Measurements from ENCODE around the gene TRMT11. TPM values are rescaled to one million over a fixed set of nuclear protein-coding genes. Genes with fewer than 3 reads are reported as not detected.

The TRMT11 gene
- total RNA-seq, 6 experiments from 2014 or later: 12.8 to 20.7 (median 15.2) TPM

- peaks cover 23% of the 10 kb centered on the region for H3K4me1 Mint-ChIP-seq (ENCODE audit: low read depth)
- DNase-seq: no peak
Observed at GRCh38 chr6:126063512-126064146, 77.3 kb downstream of the TRMT11 start.

GRCh38 chr6:126064257-126064747 is 78.0 kb downstream of the TRMT11 start:
- Mint-ChIP-seq H3K27me3 (ENCODE audit: insufficient read depth) (no peaks in the 10 kb centered on the region; the same call in 1 of the 2 replicates), H3K36me3 (ENCODE audit: low read depth) (no peaks in the 10 kb centered on the region), H3K4me3 (no peak overlapping the region), H3K9me3 (no peaks in the 10 kb centered on the region), H3K4me1 (ENCODE audit: low read depth) (peaks cover 23% of the 10 kb centered on the region), H3K27ac (no peak overlapping the region)
- TF ChIP-seq CTCF (IDR thresholded peaks at IDR 0.05): no peak
- no peak for DNase-seq

More at GRCh38 chr6:126063512-126064146, 77.3 kb downstream of the TRMT11 start:
- Mint-ChIP-seq H3K27ac (no peak overlapping the region; the same call in 1 of the 2 replicates), H3K27me3 (ENCODE audit: insufficient read depth) (no peaks in the 10 kb centered on the region; the same call in 1 of the 2 replicates), H3K9me3 (no peaks in the 10 kb centered on the region), H3K4me3 (no peak overlapping the region), H3K36me3 (ENCODE audit: low read depth) (no peaks in the 10 kb centered on the region)
- TF ChIP-seq CTCF (IDR thresholded peaks at IDR 0.05): no peak

- Mint-ChIP-seq H3K27ac (peak overlapping the region; percentile 34; the same call in 1 of the 2 replicates), H3K4me3 (no peak overlapping the region), H3K9me3 (no peaks in the 10 kb centered on the region), H3K4me1 (ENCODE audit: low read depth) (peaks cover 23% of the 10 kb centered on the region), H3K36me3 (ENCODE audit: low read depth) (no peaks in the 10 kb centered on the region), H3K27me3 (ENCODE audit: insufficient read depth) (no peaks in the 10 kb centered on the region; the same call in 1 of the 2 replicates)
- no peak for TF ChIP-seq CTCF (IDR thresholded peaks at IDR 0.05)
- DNase-seq: no peak
Observed at GRCh38 chr6:126064748-126065401, 78.5 kb downstream of the TRMT11 start.

GRCh38 chr6:126066053-126067048 is 80.0 kb downstream of the TRMT11 start:
- no peak for DNase-seq
- peaks cover 31% of the 10 kb centered on the region for H3K4me1 Mint-ChIP-seq (ENCODE audit: low read depth)
- H3K36me3 Mint-ChIP-seq (ENCODE audit: low read depth): 0 out of 2 replicates have a peak, but pooled peaks cover 4% of the 10 kb centered on the region
- no peak for TF ChIP-seq CTCF (IDR thresholded peaks at IDR 0.05)
- H3K9me3 Mint-ChIP-seq: no peaks in the 10 kb centered on the region
- no peak overlapping the region for H3K27ac Mint-ChIP-seq
- H3K4me3 Mint-ChIP-seq: no peak overlapping the region
- no peaks in the 10 kb centered on the region; the same call in 1 of the 2 replicates for H3K27me3 Mint-ChIP-seq (ENCODE audit: insufficient read depth)

GRCh38 chr6:126067073-126067472 is 80.7 kb downstream of the TRMT11 start:
- Mint-ChIP-seq H3K9me3 (no peaks in the 10 kb centered on the region), H3K4me1 (ENCODE audit: low read depth) (peaks cover 33% of the 10 kb centered on the region), H3K4me3 (no peak overlapping the region), H3K27me3 (ENCODE audit: insufficient read depth) (no peaks in the 10 kb centered on the region; the same call in 1 of the 2 replicates), H3K36me3 (ENCODE audit: low read depth) (0 out of 2 replicates have a peak, but pooled peaks cover 4% of the 10 kb centered on the region), H3K27ac (no peak overlapping the region)
- no peak for DNase-seq
- TF ChIP-seq CTCF (IDR thresholded peaks at IDR 0.05): no peak

Data from HFFc6 (cell line).